GM12878 (cell line): ENCODE measurements around the gene NDST4.

Experiments
- ATF2 ChIP-seq: IDR thresholded peaks from 2 replicates; pipeline ENCODE4 v1.6.1; 2012; ENCODE audit warnings: low read length, inconsistent platforms
- CTCF ChIP-seq, 3 experiments: IDR thresholded peaks in 2 of 3; conservative IDR thresholded peaks in 1 of 3; 2 replicates each; pipeline ENCODE4 v1.5.1; 2011; ENCODE audit warnings: low read depth in 3 of 3, low read length in 3 of 3, mild to moderate bottlenecking in 3 of 3, control low read depth in 2 of 3, moderate library complexity in 2 of 3, inconsistent platforms in 1 of 3, mixed read lengths in 1 of 3; ENCODE audit not compliant: control insufficient read depth in 2 of 3, insufficient read depth in 1 of 3; ENCODE audit errors: extremely low read depth in 1 of 3
- IRF5 ChIP-seq: fragments of 450-650 bp; IDR thresholded peaks from 2 replicates; pipeline ENCODE4 v1.6.1; 2017; ENCODE audit warnings: borderline replicate concordance
- POLR2A ChIP-seq: IDR thresholded peaks from 2 replicates; pipeline ENCODE4 v1.6.1; 2011; ENCODE audit warnings: low read depth, mild to moderate bottlenecking, low read length
- SMC3 ChIP-seq: IDR thresholded peaks from 2 replicates; pipeline ENCODE4 v1.6.1; 2011; ENCODE audit warnings: low read length, improper control_type of control experiment, borderline replicate concordance
- YY1 ChIP-seq: IDR thresholded peaks from 2 replicates; pipeline ENCODE4 v1.6.1; 2011; ENCODE audit warnings: low read depth, mild to moderate bottlenecking, low read length
- ZNF207 ChIP-seq: fragments of 450-650 bp; IDR thresholded peaks from 2 replicates; pipeline ENCODE4 v1.6.1; 2014; ENCODE audit warnings: antibody characterized with exemption, mild to moderate bottlenecking, borderline replicate concordance
- ZNF274 ChIP-seq: IDR thresholded peaks from one replicate; pipeline ENCODE4 v1.8.0; 2011; ENCODE audit not compliant: insufficient read length, insufficient read depth

GRCh38 chr4:115042496-115042895 is 70.9 kb downstream of the NDST4 start:
- TF ChIP-seq ZNF274 (no peak), IRF5 (no peak), SMC3 (no peak), CTCF (IDR thresholded peaks at IDR 0.05 in 2 of 3, conservative IDR thresholded peaks at IDR 0.05 in 1 of 3; ENCODE audit: control insufficient read depth in 2 of 3, extremely low read depth in 1 of 3, insufficient read depth in 1 of 3, low read depth in 3 of 3, low read length in 3 of 3) (peak; percentile 16 to 32 (median 30); a peak in 3 of 6 replicates), ZNF207 (no peak), ATF2 (no peak), YY1 (no peak), POLR2A (no peak)
